Upper lobe of left lung (tissue), 4 donors: ENCODE measurements around the gene IGF2BP1.

Experiments used
- CTCF ChIP-seq, 6 experiments: fragments of 450-650 bp in 4 of 6; fragments of 200-600 bp in 2 of 6; sonication (generic) in 2 of 6; IDR thresholded peaks; one replicate each; pipeline ENCODE4 v1.5.1; 2016 to 2019; ENCODE audit warnings: antibody characterized with exemption in 6 of 6
- EP300 ChIP-seq, 4 donors: sonication (generic); formaldehyde crosslinking; IDR thresholded peaks; one replicate each; pipeline ENCODE4 v1.5.1; 2017; ENCODE audit warnings: antibody characterized with exemption in 4 of 4, control low read depth in 2 of 4
- POLR2A ChIP-seq, 4 donors: fragments of 450-650 bp; IDR thresholded peaks; one replicate each; pipeline ENCODE4 v1.5.1; 2016 to 2017; ENCODE audit warnings: antibody characterized with exemption in 4 of 4, mild to moderate bottlenecking in 2 of 4
- POLR2AphosphoS5 ChIP-seq, 2 donors: sonication (generic); formaldehyde crosslinking; IDR thresholded peaks; one replicate each; pipeline ENCODE4 v1.5.1; 2017; ENCODE audit warnings: antibody characterized with exemption in 2 of 2

DNA sequence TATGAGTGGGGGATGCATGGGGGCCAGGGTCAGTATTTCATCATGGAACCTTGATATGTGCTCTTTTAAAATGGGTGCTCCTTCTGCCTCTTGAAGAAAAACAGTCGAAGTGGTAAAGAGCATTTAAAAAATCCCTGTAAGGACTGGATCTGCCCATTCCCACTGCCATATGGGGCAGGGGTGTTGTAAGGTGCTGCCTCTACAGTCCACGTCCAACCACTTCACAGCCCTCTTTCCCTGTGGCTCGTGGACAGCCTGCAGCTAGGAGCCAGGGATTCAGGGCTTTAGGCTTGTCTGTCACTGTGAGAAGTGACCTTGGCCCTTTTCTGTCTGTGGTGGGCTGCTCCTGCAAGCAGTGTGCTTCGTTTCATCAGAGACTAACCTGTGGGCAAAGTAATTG, 44.3 kb downstream of the IGF2BP1 start:
- no peak for TF ChIP-seq CTCF (IDR thresholded peaks at IDR 0.05)
- TF ChIP-seq POLR2AphosphoS5 (IDR thresholded peaks at IDR 0.05): no peak
- TF ChIP-seq POLR2A (IDR thresholded peaks at IDR 0.05): no peak
- no peak for TF ChIP-seq EP300 (IDR thresholded peaks at IDR 0.05)
